RPMI8226 (cell line): Measurements from ENCODE around the gene SF3B2.

Experiments used
- DNase-seq: peaks from one replicate; pipeline ENCODE4 v3.0.0-alpha.2; 2015

Gene SF3B2

GRCh38 chr11:66050581-66051231 is 1.5 kb upstream of the SF3B2 start:
- DNase-seq: no peak

- DNase-seq: peak; percentile 30
Measured at GRCh38 chr11:66051371-66051765, 796 bp upstream of the SF3B2 start.

GRCh38 chr11:66052664-66052982 is 459 bp downstream of the SF3B2 start:
- DNase-seq: no peak

GRCh38 chr11:66055021-66055420 is 2.9 kb downstream of the SF3B2 start:
- no peak for DNase-seq

GRCh38 chr11:66056501-66056900 is 4.3 kb downstream of the SF3B2 start:
- no peak for DNase-seq

GRCh38 chr11:66059966-66060680 is 8.0 kb downstream of the SF3B2 start:
- DNase-seq: no peak

- no peak for DNase-seq
Measured at GRCh38 chr11:66061268-66061667, 9.1 kb downstream of the SF3B2 start.

- DNase-seq: no peak
Measured at GRCh38 chr11:66062408-66062807, 10.2 kb downstream of the SF3B2 start.

- DNase-seq: no peak
Measured at GRCh38 chr11:66063900-66064299, 11.7 kb downstream of the SF3B2 start.

- DNase-seq: no peak
Measured at GRCh38 chr11:66064571-66064970, 12.4 kb downstream of the SF3B2 start.

- DNase-seq: no peak
Measured at GRCh38 chr11:66066751-66067150, 14.6 kb downstream of the SF3B2 start.

- no peak for DNase-seq
Measured at GRCh38 chr11:66067640-66068039, 15.5 kb downstream of the SF3B2 start.

GRCh38 chr11:66068154-66068821 is 16.1 kb downstream of the SF3B2 start:
- DNase-seq: peak; percentile 86

GRCh38 chr11:66068923-66069714 is 17.0 kb downstream of the SF3B2 start:
- peak; percentile 74 for DNase-seq

- DNase-seq: peak; percentile 88
Measured at GRCh38 chr11:66069715-66070603, 17.8 kb downstream of the SF3B2 start, which contains the start of gene PACS1. Gene PACS1, plus strand, starts transcription at chr11:66070272. Its CDS starts 215 bp downstream, at chr11:66070487.

GRCh38 chr11:66070604-66071380 is 18.6 kb downstream of the SF3B2 start:
- peak; percentile 59 for DNase-seq

GRCh38 chr11:66071381-66071801 is 19.2 kb downstream of the SF3B2 start:
- DNase-seq: peak; percentile 33

- DNase-seq: no peak
Measured at GRCh38 chr11:66072081-66072480, 19.9 kb downstream of the SF3B2 start.

- no peak for DNase-seq
Measured at GRCh38 chr11:66072518-66072917, 20.4 kb downstream of the SF3B2 start.

- no peak for DNase-seq
Measured at GRCh38 chr11:66073669-66074068, 21.5 kb downstream of the SF3B2 start.

- no peak for DNase-seq
Measured at GRCh38 chr11:66075273-66075672, 23.1 kb downstream of the SF3B2 start.
